SH-SY5Y (cell line): ENCODE measurements around the gene MTMR12.

ENCODE experiments used
- GATA2 ChIP-seq: IDR thresholded peaks from 2 replicates; pipeline ENCODE4 v1.6.1; 2011; ENCODE audit warnings: mild to moderate bottlenecking, low read depth, low read length
- GATA3 ChIP-seq: IDR thresholded peaks from 2 replicates; pipeline ENCODE4 v1.6.1; 2011; ENCODE audit warnings: low read depth, mild to moderate bottlenecking, low read length, moderate library complexity

DNA sequence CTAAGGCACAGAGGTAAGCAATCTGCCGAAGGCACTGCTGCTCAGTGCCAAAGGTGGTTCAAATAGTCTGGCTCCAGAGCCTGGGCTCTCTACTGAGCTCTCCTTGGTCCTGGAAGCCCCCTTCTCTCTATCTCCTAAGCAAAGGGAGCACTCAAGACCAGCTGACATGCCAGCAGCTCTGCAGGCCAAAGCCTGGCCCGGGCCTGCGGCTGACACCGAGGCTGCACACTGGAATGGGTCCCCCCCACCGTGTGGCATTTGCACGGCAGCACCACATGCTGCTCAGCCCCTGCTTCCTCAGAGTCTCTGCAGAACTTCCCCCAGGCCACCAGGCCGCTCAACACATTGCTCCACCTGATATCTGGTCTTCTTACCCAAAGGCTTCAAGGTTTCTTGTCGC is 80.8 kb downstream of the MTMR12 start:
- TF ChIP-seq GATA3 (no peak), GATA2 (no peak)
